OCI-LY7 (cell line): ENCODE data around the gene STMN1.

Experiments used
- EZH2phosphoT487 ChIP-seq: fragments of 200-600 bp; sonication (generic); IDR thresholded peaks from 2 replicates; pipeline ENCODE4 v1.6.1; 2018; ENCODE audit warnings: low read depth, borderline replicate concordance, mild to moderate bottlenecking, mixed run types, antibody characterized with exemption, low read length, moderate library complexity, mixed read lengths
- TF ChIP-seq, protein P1 (sequence below): fragments of 200-600 bp; sonication (generic); conservative IDR thresholded peaks from 2 replicates; pipeline ENCODE4 v1.5.1; 2014; ENCODE audit warnings: mild to moderate bottlenecking, antibody characterized with exemption, low read length, moderate library complexity, mixed read lengths

DNA sequence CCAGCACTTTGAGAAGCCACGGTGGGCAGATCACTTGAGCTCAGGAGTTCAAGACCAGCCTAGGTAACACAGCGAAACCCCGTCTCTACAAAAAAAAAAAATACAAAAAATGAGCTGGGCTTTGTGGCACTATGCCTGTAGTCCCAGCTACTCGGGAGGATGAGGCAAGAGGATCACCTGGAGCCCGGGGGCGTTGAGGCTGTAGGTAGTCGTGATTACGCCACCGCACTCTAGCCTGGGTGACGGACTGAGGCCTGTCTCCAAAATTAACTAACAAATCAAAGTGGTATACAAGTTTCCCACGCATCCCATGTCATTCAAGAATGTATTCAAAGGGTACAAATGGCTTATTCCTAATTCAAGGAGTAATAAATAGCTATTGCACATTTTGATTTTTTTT lies 49.4 kb downstream of the STMN1 start:
- no peak for TF ChIP-seq EZH2phosphoT487
- TF ChIP-seq, protein P1, sequence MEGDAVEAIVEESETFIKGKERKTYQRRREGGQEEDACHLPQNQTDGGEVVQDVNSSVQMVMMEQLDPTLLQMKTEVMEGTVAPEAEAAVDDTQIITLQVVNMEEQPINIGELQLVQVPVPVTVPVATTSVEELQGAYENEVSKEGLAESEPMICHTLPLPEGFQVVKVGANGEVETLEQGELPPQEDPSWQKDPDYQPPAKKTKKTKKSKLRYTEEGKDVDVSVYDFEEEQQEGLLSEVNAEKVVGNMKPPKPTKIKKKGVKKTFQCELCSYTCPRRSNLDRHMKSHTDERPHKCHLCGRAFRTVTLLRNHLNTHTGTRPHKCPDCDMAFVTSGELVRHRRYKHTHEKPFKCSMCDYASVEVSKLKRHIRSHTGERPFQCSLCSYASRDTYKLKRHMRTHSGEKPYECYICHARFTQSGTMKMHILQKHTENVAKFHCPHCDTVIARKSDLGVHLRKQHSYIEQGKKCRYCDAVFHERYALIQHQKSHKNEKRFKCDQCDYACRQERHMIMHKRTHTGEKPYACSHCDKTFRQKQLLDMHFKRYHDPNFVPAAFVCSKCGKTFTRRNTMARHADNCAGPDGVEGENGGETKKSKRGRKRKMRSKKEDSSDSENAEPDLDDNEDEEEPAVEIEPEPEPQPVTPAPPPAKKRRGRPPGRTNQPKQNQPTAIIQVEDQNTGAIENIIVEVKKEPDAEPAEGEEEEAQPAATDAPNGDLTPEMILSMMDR, result no peak
